ENCODE measurements around the gene SASH1. TPM values are rescaled to one million over a fixed set of nuclear protein-coding genes. Genes with fewer than 3 reads are reported as not detected.

Gene SASH1
- total RNA-seq (2022; extraction: Qiagen RNA extraction): 2.1 to 3.4 TPM (median 2.9 TPM) in 5 replicates

GRCh38 chr6:148342350-148343046 is at the start of gene SASH1:
Gene SASH1, plus strand, starts transcription at chr6:148342838. Its CDS starts 230 bp downstream, at chr6:148343068.

All from A549 treated with CORT108297 at 1 μM for 4 hours (cell line).